PC-3 (cell line): ENCODE measurements around the gene SLC8A2. TPM values are rescaled to one million over a fixed set of nuclear protein-coding genes. Genes with fewer than 3 reads are reported as not detected.

ENCODE experiments used
- ATAC-seq: fragments of 200-7000 bp; cut with Tn5 transposase; 2 replicates; pipeline ENCODE4 v1.9.1; 2020; ENCODE audit warnings: mild to moderate bottlenecking, moderate library complexity
- BruUV-seq: library from RNA; stranded (reverse); fragments of 400-500 nt; replicated peaks from 2 replicates; lab custom pipeline; 2021; lab: Mats Ljungman, UMichigan
- CTCF ChIA-PET: fragments of 300-600 bp; sonication (Branson Sonifier 250); formaldehyde crosslinking; loops from one replicate; lab custom pipeline; 2022; ENCODE audit warnings: antibody characterized with exemption; lab: Charles Lee
- POLR2A ChIA-PET: fragments of 300-600 bp; sonication (Branson Sonifier 250); formaldehyde crosslinking; loops from one replicate; lab custom pipeline; 2022; ENCODE audit warnings: antibody characterized with exemption; ENCODE audit not compliant: unreplicated experiment; lab: Charles Lee
- DNase-seq: peaks from one replicate; pipeline ENCODE4 v3.0.0-alpha.2; 2015
- H2AFZ ChIP-seq: fragments of 300-600 bp; sonication (generic); 2 replicates; pipeline ENCODE4 v1.6.0; 2016; ENCODE audit warnings: antibody characterized with exemption, low read length
- H3F3A ChIP-seq: fragments of 300-600 bp; sonication (generic); one replicate; pipeline ENCODE4 v1.6.0; 2017; ENCODE audit warnings: antibody characterized with exemption, low read length, control low read depth, mild to moderate bottlenecking; ENCODE audit not compliant: unreplicated experiment
- H3K27ac ChIP-seq: fragments of 300-600 bp; sonication (generic); 2 replicates; pipeline ENCODE4 v1.5.1; 2016; ENCODE audit warnings: mild to moderate bottlenecking, low read length
- H3K27me3 ChIP-seq: fragments of 300-600 bp; sonication (generic); 2 replicates; pipeline ENCODE4 v1.6.1; 2016; ENCODE audit warnings: low read length, mixed read lengths
- H3K36me3 ChIP-seq: fragments of 300-600 bp; sonication (generic); 2 replicates; pipeline ENCODE4 v1.6.1; 2016; ENCODE audit warnings: low read depth, mixed run types, low read length, mixed read lengths
- H3K4me1 ChIP-seq: fragments of 300-600 bp; sonication (generic); 2 replicates; pipeline ENCODE4 v1.5.1; 2016; ENCODE audit warnings: low read length; ENCODE audit not compliant: insufficient read depth
- H3K4me2 ChIP-seq: fragments of 300-600 bp; sonication (generic); 2 replicates; pipeline ENCODE4 v1.6.0; 2016; ENCODE audit warnings: low read length
- H3K4me3 ChIP-seq: fragments of 300-600 bp; sonication (generic); 2 replicates; pipeline ENCODE4 v1.5.1; 2016; ENCODE audit warnings: mild to moderate bottlenecking, low read length, mixed read lengths
- H3K79me2 ChIP-seq: fragments of 300-600 bp; sonication (generic); 2 replicates; pipeline ENCODE4 v1.6.1; 2017; ENCODE audit warnings: low read length, mixed read lengths
- H3K9ac ChIP-seq: fragments of 300-600 bp; sonication (generic); 2 replicates; pipeline ENCODE4 v1.6.0; 2016; ENCODE audit warnings: mild to moderate bottlenecking, low read length
- H3K9me2 ChIP-seq: fragments of 300-600 bp; sonication (generic); replicated peaks from 2 replicates; pipeline ENCODE4 v1.6.1; 2016; ENCODE audit warnings: mixed run types, low read length, mixed read lengths
- H3K9me3 ChIP-seq: fragments of 300-600 bp; sonication (generic); 2 replicates; pipeline ENCODE4 v1.6.1; 2016; ENCODE audit warnings: low read length, mixed read lengths
- H4K20me1 ChIP-seq: fragments of 300-600 bp; sonication (generic); 2 replicates; pipeline ENCODE4 v1.6.1; 2016; ENCODE audit warnings: low read length, mixed read lengths
- EZH2 ChIP-seq: fragments of 300-600 bp; sonication (generic); IDR thresholded peaks from one replicate; pipeline ENCODE4 v1.6.1; 2017; ENCODE audit warnings: antibody characterized with exemption, mild to moderate bottlenecking, low read length; ENCODE audit not compliant: unreplicated experiment
- EZH2phosphoT487 ChIP-seq: fragments of 300-600 bp; sonication (generic); IDR thresholded peaks from 2 replicates; pipeline ENCODE4 v1.6.1; 2018; ENCODE audit warnings: mild to moderate bottlenecking, antibody characterized with exemption, low read length, borderline replicate concordance
- intact Hi-C: fragments of 100-400 bp; cut with micrococcal nuclease; formaldehyde crosslinking; loops from 2 replicates; pipeline ENCODE4 v1.9.0; 2023
- total RNA-seq: library from RNA; depleted of rRNA; stranded (reverse); fragments of >200 nt; gene quantifications from 2 replicates; pipeline ENCODE4 v1.2.3, GENCODE V29; 2014
- TF ChIP-seq, protein P1 (sequence below): fragments of 300-600 bp; sonication (generic); conservative IDR thresholded peaks from 2 replicates; pipeline ENCODE4 v1.5.1; 2017; ENCODE audit warnings: antibody characterized with exemption, low read depth, mild to moderate bottlenecking, low read length

SLC8A2 gene
- total RNA-seq, 1 experiment from 2014 or later: 0.33 TPM

- Histone ChIP-seq H3K9me2 (no peaks in the 10 kb centered on the region), H3K79me2 (no peaks in the 10 kb centered on the region), H3K9me3 (no peaks in the 10 kb centered on the region), H3K27me3 (no peaks in the 10 kb centered on the region), H3F3A (no peaks in the 10 kb centered on the region), H2AFZ (no peak overlapping the region), H4K20me1 (no peaks in the 10 kb centered on the region), H3K36me3 (no peaks in the 10 kb centered on the region), H3K4me2 (no peak overlapping the region), H3K4me1 (no peaks in the 10 kb centered on the region), H3K9ac (no peak overlapping the region), H3K27ac (no peak overlapping the region), H3K4me3 (no peak overlapping the region)
- POLR2A ChIA-PET: no interaction called here
- CTCF ChIA-PET: no interaction called here
- DNase-seq (no peak), ATAC-seq (no peak)
- intact Hi-C loops: no loop called here
- no TSS peak for BruUV-seq
- TF ChIP-seq EZH2phosphoT487: no peak
- TF ChIP-seq, protein P1, sequence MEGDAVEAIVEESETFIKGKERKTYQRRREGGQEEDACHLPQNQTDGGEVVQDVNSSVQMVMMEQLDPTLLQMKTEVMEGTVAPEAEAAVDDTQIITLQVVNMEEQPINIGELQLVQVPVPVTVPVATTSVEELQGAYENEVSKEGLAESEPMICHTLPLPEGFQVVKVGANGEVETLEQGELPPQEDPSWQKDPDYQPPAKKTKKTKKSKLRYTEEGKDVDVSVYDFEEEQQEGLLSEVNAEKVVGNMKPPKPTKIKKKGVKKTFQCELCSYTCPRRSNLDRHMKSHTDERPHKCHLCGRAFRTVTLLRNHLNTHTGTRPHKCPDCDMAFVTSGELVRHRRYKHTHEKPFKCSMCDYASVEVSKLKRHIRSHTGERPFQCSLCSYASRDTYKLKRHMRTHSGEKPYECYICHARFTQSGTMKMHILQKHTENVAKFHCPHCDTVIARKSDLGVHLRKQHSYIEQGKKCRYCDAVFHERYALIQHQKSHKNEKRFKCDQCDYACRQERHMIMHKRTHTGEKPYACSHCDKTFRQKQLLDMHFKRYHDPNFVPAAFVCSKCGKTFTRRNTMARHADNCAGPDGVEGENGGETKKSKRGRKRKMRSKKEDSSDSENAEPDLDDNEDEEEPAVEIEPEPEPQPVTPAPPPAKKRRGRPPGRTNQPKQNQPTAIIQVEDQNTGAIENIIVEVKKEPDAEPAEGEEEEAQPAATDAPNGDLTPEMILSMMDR: no peak
- no peak for TF ChIP-seq EZH2
Observed at GRCh38 chr19:47404334-47405196, 67.1 kb downstream of the SLC8A2 start.

DNA sequence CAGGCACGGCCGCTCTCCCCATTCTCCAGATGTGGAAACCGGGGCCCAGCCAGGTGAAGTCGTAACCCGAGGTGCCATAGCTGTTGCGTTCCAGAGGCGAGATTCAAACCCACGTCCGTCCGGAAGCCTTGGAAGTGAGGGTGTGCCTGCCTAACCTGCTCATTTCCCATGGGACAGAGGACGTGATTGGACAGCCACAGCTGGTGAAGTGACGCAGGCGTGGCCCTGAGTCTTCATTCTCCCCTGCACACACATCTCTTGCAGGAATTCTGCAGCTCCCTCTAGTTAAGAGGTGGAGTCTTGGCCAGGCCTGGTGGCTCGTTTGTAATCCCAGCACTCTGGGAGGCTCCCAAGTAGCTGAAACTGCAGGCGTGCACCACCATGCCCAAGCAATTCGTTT is 69.2 kb downstream of the SLC8A2 start:
- intact Hi-C loops: no loop called here
- Histone ChIP-seq H3K9me3 (no peaks in the 10 kb centered on the region), H3K4me2 (no peak overlapping the region), H3K27ac (no peak overlapping the region), H4K20me1 (no peaks in the 10 kb centered on the region), H3K36me3 (no peaks in the 10 kb centered on the region), H3K79me2 (no peaks in the 10 kb centered on the region), H3K4me3 (no peak overlapping the region), H3K4me1 (no peaks in the 10 kb centered on the region), H2AFZ (no peak overlapping the region), H3K9ac (no peak overlapping the region), H3F3A (no peaks in the 10 kb centered on the region), H3K9me2 (no peaks in the 10 kb centered on the region), H3K27me3 (no peaks in the 10 kb centered on the region)
- POLR2A ChIA-PET: no interaction called here
- TF ChIP-seq EZH2 (no peak), EZH2phosphoT487 (no peak)
- TF ChIP-seq, protein P1: no peak
- DNase-seq (no peak), ATAC-seq (no peak)
- CTCF ChIA-PET: interaction anchor here (1.4 kb wide), 1 partner anchor 54 kb away, joined by 4 read pairs; the partner anchor contains the start of gene DHX34
- no TSS peak for BruUV-seq
